ENCODE data around the gene DNM2. TPM values are rescaled to one million over a fixed set of nuclear protein-coding genes. Genes with fewer than 3 reads are reported as not detected.
A peak's percentile ranks its signal among the peaks of the same experiment; 100 is the strongest.

Gene DNM2
- total and polyA plus RNA-seq, 10 of the 15 experiments (the other 5 are each of a cell fraction or from before 2014, with no cell fraction given): 1.2 to 146 (median 68.9) TPM

- H3K9me3 ChIP-seq (replicated peaks; ENCODE audit: control insufficient read depth, insufficient read depth, low read length): peaks cover 5% of the 10 kb centered on the region; the same call in 2 of the 3 replicates
- 64% methylated on average over 30 of the region's 32 CpGs for WGBS (ENCODE audit: insufficient coverage, insufficient replicate concordance, low lambda C conversion rate, missing lambda C conversion rate)
- H3K4me3 ChIP-seq: peak overlapping the region; percentile 78; the same call in 1 of the 2 replicates
- intact Hi-C loops (cut with micrococcal nuclease; ENCODE audit: unreplicated experiment) (no loop called here), in situ Hi-C loops (cut with MboI) (no loop called here)
- DNase-seq (ENCODE audit: low read depth, low spot score): no peak
- no peak for ATAC-seq
- no peak overlapping the region for H3K9ac ChIP-seq (ENCODE audit: control insufficient read depth, insufficient read depth, low read length)
- ChIA-PET POLR2A (interaction anchor here (0.6 to 1.6 kb wide), 13 partner anchors 10 to 544 kb away, joined by 3 to 10 read pairs (median 4); partner anchors contain the start of gene DNM2), RAD21 (ENCODE audit: unreplicated experiment) (interaction anchor here (0.9 to 2.0 kb wide), 9 partner anchors 30 to 201 kb away, joined by 4 to 41 read pairs (median 6); partner anchors contain the start of genes CARM1, DNM2 and QTRT1), SMC1A (ENCODE audit: uncharacterized antibody, unreplicated experiment) (interaction anchor here (0.5 to 2.8 kb wide), 14 partner anchors 8 to 134 kb away, joined by 3 to 24 read pairs (median 6); partner anchors contain the start of genes DNM2 and QTRT1), CTCF (interaction anchor here (1.1 to 3.6 kb wide), 12 partner anchors 9 to 200 kb away, joined by 4 to 68 read pairs (median 6); partner anchors contain the start of genes DNM2 and QTRT1)
- FAIRE-seq: no peak
- peaks cover 3% of the 10 kb centered on the region; the same call in 1 of the 2 replicates for H4K20me1 ChIP-seq (ENCODE audit: control insufficient read depth, insufficient read depth)
- H3K4me2 ChIP-seq (ENCODE audit: control insufficient read depth, insufficient read depth): peak overlapping the region; percentile 72
- H3K27me3 ChIP-seq (replicated peaks in 1 of 2; ENCODE audit: control insufficient read depth in 2 of 2, insufficient read depth in 2 of 2, low read length in 1 of 2): no peaks in the 10 kb centered on the region
- H3K27ac ChIP-seq (ENCODE audit: control insufficient read depth, insufficient read depth): no peak overlapping the region
- peaks cover 12% of the 10 kb centered on the region for H3K4me1 ChIP-seq (ENCODE audit: control insufficient read depth, insufficient read depth, low read length)
- no peak overlapping the region for H2AFZ ChIP-seq (ENCODE audit: control insufficient read depth, low read depth, low read length)
- peaks cover 4 to 12% of the 10 kb centered on the region in 2 experiments; a peak in 3 of 4 replicates for H3K36me3 ChIP-seq (ENCODE audit: control insufficient read depth in 2 of 2, insufficient read depth in 2 of 2, low read length in 1 of 2)
- no peaks in the 10 kb centered on the region; the same call in 1 of the 2 replicates for H3K79me2 ChIP-seq (ENCODE audit: control insufficient read depth, insufficient read depth, low read length)
- TSS peak; percentile 75 for BruUV-seq (replicated peaks)
- TF ChIP-seq CHD4 (IDR thresholded peaks at IDR 0.05) (no peak), MYC (IDR thresholded peaks at IDR 0.05; ENCODE audit: insufficient read depth, insufficient read length, insufficient replicate concordance, low read length, severe bottlenecking) (no peak), EP300 (IDR thresholded peaks at IDR 0.05; ENCODE audit: borderline replicate concordance in 1 of 2, control insufficient read depth in 1 of 2, low read depth in 2 of 2, low read length in 2 of 2) (no peak), MAX (IDR thresholded peaks at IDR 0.05; ENCODE audit: low read depth, low read length) (no peak), EZH2 (IDR thresholded peaks at IDR 0.05; ENCODE audit: borderline replicate concordance, control insufficient read depth, low read depth, low read length) (no peak), TARDBP (IDR thresholded peaks at IDR 0.05; ENCODE audit: borderline replicate concordance) (no peak), SP1 (IDR thresholded peaks at IDR 0.05; ENCODE audit: low read depth, low read length) (peak; percentile 81), SMAD5 (IDR thresholded peaks at IDR 0.05; ENCODE audit: low read depth) (no peak), CHD2 (IDR thresholded peaks at IDR 0.05; ENCODE audit: borderline replicate concordance, low read depth, low read length) (no peak), STAT3 (IDR thresholded peaks at IDR 0.05; ENCODE audit: low read depth, low read length) (no peak), SREBF2 (IDR thresholded peaks at IDR 0.05; ENCODE audit: low read length) (no peak), ZNF687 (IDR thresholded peaks at IDR 0.05) (no peak), RCOR1 (conservative IDR thresholded peaks at IDR 0.05; ENCODE audit: low read depth, low read length) (no peak), GABPA (IDR thresholded peaks at IDR 0.05; ENCODE audit: low read depth) (no peak)
- TF ChIP-seq, protein P1, sequence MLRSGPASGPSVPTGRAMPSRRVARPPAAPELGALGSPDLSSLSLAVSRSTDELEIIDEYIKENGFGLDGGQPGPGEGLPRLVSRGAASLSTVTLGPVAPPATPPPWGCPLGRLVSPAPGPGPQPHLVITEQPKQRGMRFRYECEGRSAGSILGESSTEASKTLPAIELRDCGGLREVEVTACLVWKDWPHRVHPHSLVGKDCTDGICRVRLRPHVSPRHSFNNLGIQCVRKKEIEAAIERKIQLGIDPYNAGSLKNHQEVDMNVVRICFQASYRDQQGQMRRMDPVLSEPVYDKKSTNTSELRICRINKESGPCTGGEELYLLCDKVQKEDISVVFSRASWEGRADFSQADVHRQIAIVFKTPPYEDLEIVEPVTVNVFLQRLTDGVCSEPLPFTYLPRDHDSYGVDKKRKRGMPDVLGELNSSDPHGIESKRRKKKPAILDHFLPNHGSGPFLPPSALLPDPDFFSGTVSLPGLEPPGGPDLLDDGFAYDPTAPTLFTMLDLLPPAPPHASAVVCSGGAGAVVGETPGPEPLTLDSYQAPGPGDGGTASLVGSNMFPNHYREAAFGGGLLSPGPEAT (IDR thresholded peaks at IDR 0.05; ENCODE audit: low read depth): no peak
Observed at GRCh38 chr19:10835089-10835753, 117.3 kb downstream of the DNM2 start.
